Body of pancreas (tissue), 4 donors: ENCODE results near the gene SEC61A1. TPM values are rescaled to one million over a fixed set of nuclear protein-coding genes. Genes with fewer than 3 reads are reported as not detected.

Experiments used
- ATAC-seq: fragments of 150-250 bp; one replicate; pipeline ENCODE4 v1.9.1; 2016
- DNase-seq, 4 donors: peaks; one replicate each; pipeline ENCODE4 v3.0.0-alpha.2; 2019
- H3K27ac ChIP-seq, 4 donors: fragments of 200-600 bp; sonication (generic); 1 replicate in 3 of 4; 2 replicates in 1 of 4; pipeline versions ENCODE4 v1.5.1 to v1.6.1; 2016 to 2019; ENCODE audit warnings: mild to moderate bottlenecking in 1 of 4, mixed read lengths in 1 of 4, moderate library complexity in 1 of 4
- H3K27me3 ChIP-seq, 2 donors: fragments of 200-600 bp; sonication (generic); one replicate each; pipeline ENCODE4 v1.6.0; 2016; ENCODE audit warnings: mild to moderate bottlenecking in 1 of 2
- H3K36me3 ChIP-seq, 2 donors: fragments of 200-600 bp; sonication (generic); replicated peaks in 1 of 2; 2 replicates each; pipeline ENCODE4 v1.5.1; 2016; ENCODE audit warnings: low read depth in 2 of 2; ENCODE audit not compliant: insufficient read depth in 1 of 2
- H3K4me1 ChIP-seq: fragments of 200-600 bp; sonication (generic); one replicate; pipeline ENCODE4 v1.6.0; 2016
- H3K4me3 ChIP-seq, 2 donors: fragments of 200-600 bp; sonication (generic); 1 replicate in 1 of 2; 2 replicates in 1 of 2; pipeline ENCODE4 v1.5.1; 2016 to 2019
- H3K9me3 ChIP-seq, 3 donors: fragments of 200-600 bp; sonication (generic); 1 replicate in 2 of 3; 2 replicates in 1 of 3; pipeline ENCODE4 v1.5.1; 2016
- POLR2A ChIP-seq, 3 donors: fragments of 450-650 bp; IDR thresholded peaks; one replicate each; pipeline ENCODE4 v1.6.1; 2016; ENCODE audit warnings: antibody characterized with exemption in 3 of 3, mild to moderate bottlenecking in 2 of 3
- WGBS, 2 donors: methylation state at CpG; one replicate each; pipeline ENCODE4 v1.1.5; 2017; 5-methylcytosine and 5-hydroxymethylcytosine counted together
- intact Hi-C: fragments of 100-400 bp; cut with DNase I; formaldehyde crosslinking; loops from one replicate; pipeline ENCODE4 v1.15.1; 2023
- total RNA-seq, 2 donors: library from RNA; depleted of rRNA; stranded (reverse); fragments of >200 nt; gene quantifications; one replicate each; pipeline ENCODE4 v1.1.0, GENCODE V29; 2016
- TF ChIP-seq, protein P1 (sequence below), 7 experiments: fragments of 450-650 bp in 4 of 7; fragments of 200-600 bp in 3 of 7; sonication (generic) in 3 of 7; IDR thresholded peaks; one replicate each; pipeline ENCODE4 v1.5.1; 2016 to 2019; ENCODE audit warnings: antibody characterized with exemption in 7 of 7

The SEC61A1 gene
- total RNA-seq, 2 donors from 2014 or later = 168 to 207 TPM

- Histone ChIP-seq H3K36me3 (peaks cover 36 to 68% of the 10 kb centered on the region in 2 donors), H3K4me3 (no peak overlapping the region), H3K27ac (no peak overlapping the region), H3K4me1 (peaks cover 27% of the 10 kb centered on the region), H3K27me3 (no peaks in the 10 kb centered on the region), H3K9me3 (no peaks in the 10 kb centered on the region)
- DNase-seq = no peak
- intact Hi-C loops = no loop called here
- WGBS, 2 donors = 91 to 93% methylated on average over 2 of the region's 2 CpGs
- TF ChIP-seq, protein P1, sequence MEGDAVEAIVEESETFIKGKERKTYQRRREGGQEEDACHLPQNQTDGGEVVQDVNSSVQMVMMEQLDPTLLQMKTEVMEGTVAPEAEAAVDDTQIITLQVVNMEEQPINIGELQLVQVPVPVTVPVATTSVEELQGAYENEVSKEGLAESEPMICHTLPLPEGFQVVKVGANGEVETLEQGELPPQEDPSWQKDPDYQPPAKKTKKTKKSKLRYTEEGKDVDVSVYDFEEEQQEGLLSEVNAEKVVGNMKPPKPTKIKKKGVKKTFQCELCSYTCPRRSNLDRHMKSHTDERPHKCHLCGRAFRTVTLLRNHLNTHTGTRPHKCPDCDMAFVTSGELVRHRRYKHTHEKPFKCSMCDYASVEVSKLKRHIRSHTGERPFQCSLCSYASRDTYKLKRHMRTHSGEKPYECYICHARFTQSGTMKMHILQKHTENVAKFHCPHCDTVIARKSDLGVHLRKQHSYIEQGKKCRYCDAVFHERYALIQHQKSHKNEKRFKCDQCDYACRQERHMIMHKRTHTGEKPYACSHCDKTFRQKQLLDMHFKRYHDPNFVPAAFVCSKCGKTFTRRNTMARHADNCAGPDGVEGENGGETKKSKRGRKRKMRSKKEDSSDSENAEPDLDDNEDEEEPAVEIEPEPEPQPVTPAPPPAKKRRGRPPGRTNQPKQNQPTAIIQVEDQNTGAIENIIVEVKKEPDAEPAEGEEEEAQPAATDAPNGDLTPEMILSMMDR (IDR thresholded peaks at IDR 0.05) = no peak
- no peak for TF ChIP-seq POLR2A (IDR thresholded peaks at IDR 0.05)
- ATAC-seq = no peak
Measured at GRCh38 chr3:128063865-128064264, 11.6 kb downstream of the SEC61A1 start.

DNA sequence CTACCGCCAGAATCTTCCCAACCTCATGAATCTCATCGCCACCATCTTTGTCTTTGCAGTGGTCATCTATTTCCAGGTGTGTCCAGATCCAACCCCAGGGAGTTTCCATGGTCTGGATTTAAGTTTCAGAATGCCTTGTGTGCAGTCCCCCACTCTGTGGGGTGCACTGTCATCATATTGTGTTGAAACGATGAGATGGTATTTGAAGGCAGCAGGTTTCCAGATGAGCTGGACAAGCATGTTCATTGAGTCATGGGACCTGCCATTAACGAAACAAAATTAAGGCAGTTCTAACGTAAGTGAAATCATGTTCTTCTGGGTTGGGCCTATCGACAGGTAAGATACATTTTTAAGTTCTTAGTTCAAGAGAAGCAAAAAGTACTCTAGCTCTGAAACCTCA, 12.7 kb downstream of the SEC61A1 start:
- TF ChIP-seq, protein P1 (IDR thresholded peaks at IDR 0.05) = no peak
- no peak for TF ChIP-seq POLR2A (IDR thresholded peaks at IDR 0.05)
- 72 to 78% methylated on average over 6 of the region's 6 CpGs for WGBS, 2 donors
- Histone ChIP-seq H3K36me3 (peaks cover 37 to 71% of the 10 kb centered on the region in 2 donors), H3K4me3 (no peak overlapping the region), H3K27ac (no peak overlapping the region), H3K27me3 (no peaks in the 10 kb centered on the region), H3K9me3 (no peaks in the 10 kb centered on the region), H3K4me1 (peaks cover 31% of the 10 kb centered on the region)
- intact Hi-C loops = no loop called here
- no peak for ATAC-seq
- DNase-seq = no peak

DNA sequence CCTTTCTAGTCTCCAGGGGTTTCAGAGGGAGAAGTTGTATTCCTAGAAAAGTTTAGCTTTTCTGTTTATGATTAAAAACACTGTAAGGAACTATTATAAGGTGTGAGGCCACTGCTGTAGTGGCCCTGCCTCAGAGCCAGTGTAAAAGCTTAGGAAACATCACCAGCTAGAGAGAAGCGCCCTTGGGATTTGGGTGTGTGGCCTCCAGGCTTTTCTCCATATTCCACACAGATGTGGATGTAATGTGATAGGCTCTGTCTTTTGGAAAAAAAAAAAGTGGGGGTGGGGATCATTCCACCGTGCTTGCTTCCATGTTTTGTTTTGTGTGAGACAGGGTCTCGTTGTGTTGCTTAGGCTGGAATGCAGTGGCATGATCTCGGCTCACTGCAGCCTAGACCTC, 13.9 kb downstream of the SEC61A1 start:
- H3K36me3 ChIP-seq = peaks cover 43 to 71% of the 10 kb centered on the region in 2 donors
- 82 to 83% methylated on average over 4 of the region's 4 CpGs for WGBS, 2 donors
- no peaks in the 10 kb centered on the region for H3K9me3 ChIP-seq
- DNase-seq (no peak), ATAC-seq (no peak)
- no peak overlapping the region for H3K4me3 ChIP-seq
- no peak overlapping the region for H3K27ac ChIP-seq
- no peaks in the 10 kb centered on the region for H3K27me3 ChIP-seq
- peaks cover 40% of the 10 kb centered on the region for H3K4me1 ChIP-seq
- intact Hi-C loops = no loop called here
- TF ChIP-seq, protein P1 (IDR thresholded peaks at IDR 0.05) = no peak
- TF ChIP-seq POLR2A (IDR thresholded peaks at IDR 0.05) = no peak

GRCh38 chr3:128066676-128067075, 14.4 kb downstream of the SEC61A1 start:
- peaks cover 40% of the 10 kb centered on the region for H3K4me1 ChIP-seq
- H3K27ac ChIP-seq = no peak overlapping the region
- intact Hi-C loops = no loop called here
- H3K27me3 ChIP-seq = no peaks in the 10 kb centered on the region
- 66 to 88% methylated on average over 2 to 9 of the region's 9 CpGs for WGBS, 2 donors
- H3K4me3 ChIP-seq = no peak overlapping the region
- no peak for ATAC-seq
- TF ChIP-seq, protein P1 (IDR thresholded peaks at IDR 0.05) = no peak
- TF ChIP-seq POLR2A (IDR thresholded peaks at IDR 0.05) = no peak
- DNase-seq = no peak
- peaks cover 45 to 68% of the 10 kb centered on the region in 2 donors for H3K36me3 ChIP-seq
- no peaks in the 10 kb centered on the region for H3K9me3 ChIP-seq

DNA sequence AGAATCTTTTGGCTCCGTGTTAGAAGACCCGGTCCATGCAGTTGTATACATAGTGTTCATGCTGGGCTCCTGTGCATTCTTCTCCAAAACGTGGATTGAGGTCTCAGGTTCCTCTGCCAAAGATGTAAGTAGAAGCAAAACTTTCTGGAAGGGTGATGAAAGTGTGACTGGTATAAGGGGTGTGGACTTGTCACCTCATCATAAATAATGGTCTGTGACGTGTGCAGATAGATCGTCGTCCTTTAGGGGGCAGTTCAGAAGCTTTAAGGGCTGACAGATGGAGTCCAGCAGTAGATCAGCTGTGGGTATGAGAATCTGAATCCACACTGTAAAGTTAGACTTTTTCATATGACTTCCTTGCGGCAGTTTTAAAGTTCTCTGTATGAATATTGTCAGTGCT, 15.3 kb downstream of the SEC61A1 start:
- DNase-seq = no peak
- Histone ChIP-seq H3K36me3 (peaks cover 42 to 60% of the 10 kb centered on the region in 2 donors), H3K9me3 (no peaks in the 10 kb centered on the region), H3K27me3 (no peaks in the 10 kb centered on the region), H3K27ac (no peak overlapping the region), H3K4me3 (no peak overlapping the region), H3K4me1 (peaks cover 41% of the 10 kb centered on the region)
- WGBS, 2 donors = 47 to 52% methylated on average over 7 of the region's 7 CpGs
- ATAC-seq = no peak
- no peak for TF ChIP-seq POLR2A (IDR thresholded peaks at IDR 0.05)
- TF ChIP-seq, protein P1 (IDR thresholded peaks at IDR 0.05) = no peak
- intact Hi-C loops = no loop called here
